OCI-LY3 (cell line): Measurements from ENCODE around the gene SSC5D.

ENCODE experiments used
- H2AFZ ChIP-seq: fragments of 200-600, 300-600 bp; shearing (Covaris generic); 2 replicates; pipeline ENCODE4 v1.6.0; 2014; ENCODE audit warnings: antibody characterized with exemption, low read depth, low read length
- H3K27ac ChIP-seq: fragments of 200-600, 300-600 bp; sonication (generic); 2 replicates; pipeline ENCODE4 v1.5.1; 2014; ENCODE audit warnings: mild to moderate bottlenecking, low read length, moderate library complexity, mixed read lengths
- H3K27me3 ChIP-seq: fragments of 200-600, 300-600 bp; sonication (generic); 2 replicates; pipeline ENCODE4 v1.6.1; 2014; ENCODE audit warnings: low read depth, low read length, mixed read lengths
- H3K36me3 ChIP-seq: fragments of 200-600, 300-600 bp; sonication (generic); replicated peaks from 2 replicates; pipeline ENCODE3; 2014; ENCODE audit warnings: low read depth, low read length, mixed read lengths
- H3K4me1 ChIP-seq: fragments of 300-600, 200-600 bp; sonication (generic); 2 replicates; pipeline ENCODE4 v1.6.1; 2014; ENCODE audit warnings: low read length, mixed read lengths
- H3K4me2 ChIP-seq: fragments of 200-600, 300-600 bp; sonication (generic); 2 replicates; pipeline ENCODE4 v1.6.1; 2014; ENCODE audit warnings: low read length, mixed read lengths
- H3K4me3 ChIP-seq: fragments of 300-600, 200-600 bp; sonication (generic); 2 replicates; pipeline ENCODE4 v1.5.1; 2014; ENCODE audit warnings: antibody characterized with exemption, mild to moderate bottlenecking, low read length, moderate library complexity
- H3K79me2 ChIP-seq: fragments of 300-600, 200-600 bp; shearing (Covaris generic); 2 replicates; pipeline ENCODE4 v1.6.1; 2014; ENCODE audit warnings: mild to moderate bottlenecking, low read length, mixed read lengths
- H3K9ac ChIP-seq: fragments of 300-600, 200-600 bp; shearing (Covaris generic); 2 replicates; pipeline ENCODE4 v1.6.0; 2014; ENCODE audit warnings: mild to moderate bottlenecking, low read length, moderate library complexity
- H3K9me3 ChIP-seq: fragments of 200-600, 300-600 bp; shearing (Covaris generic); 2 replicates; pipeline ENCODE4 v1.6.1; 2014; ENCODE audit warnings: low read length, mixed read lengths; ENCODE audit not compliant: insufficient read depth
- H4K20me1 ChIP-seq: fragments of 200-600, 300-600 bp; sonication (generic); 2 replicates; pipeline ENCODE4 v1.6.1; 2016; ENCODE audit warnings: low read length, mixed read lengths; ENCODE audit not compliant: insufficient read depth
- CTCF ChIP-seq: fragments of 200-600, 300-600 bp; sonication (generic); IDR thresholded peaks from 2 replicates; pipeline ENCODE4 v1.5.1; 2014; ENCODE audit warnings: antibody characterized with exemption, low read length, low read depth
- EZH2phosphoT487 ChIP-seq: fragments of 200-600 bp; shearing (Covaris generic); IDR thresholded peaks from 2 replicates; pipeline ENCODE4 v1.6.1; 2018; ENCODE audit warnings: antibody characterized with exemption, mixed run types, low read depth

The SSC5D gene

GRCh38 chr19:55550321-55550650 lies 62.0 kb downstream of the SSC5D start:
- H3K36me3 ChIP-seq: no peaks in the 10 kb centered on the region
- TF ChIP-seq CTCF: no peak
- TF ChIP-seq EZH2phosphoT487: no peak
- H3K4me1 ChIP-seq: peaks cover 10% of the 10 kb centered on the region; the same call in 1 of the 2 replicates
- H3K4me2 ChIP-seq: peak overlapping the region; percentile 66
- peak overlapping the region; percentile 71 for H3K4me3 ChIP-seq
- H3K27me3 ChIP-seq: peaks cover 10% of the 10 kb centered on the region; the same call in 1 of the 2 replicates
- H4K20me1 ChIP-seq: no peaks in the 10 kb centered on the region
- peak overlapping the region; percentile 85 for H2AFZ ChIP-seq
- no peak overlapping the region for H3K27ac ChIP-seq
- no peaks in the 10 kb centered on the region for H3K79me2 ChIP-seq
- no peak overlapping the region for H3K9ac ChIP-seq
- no peaks in the 10 kb centered on the region for H3K9me3 ChIP-seq

- H3K27ac ChIP-seq: no peak overlapping the region
- H3K9me3 ChIP-seq: no peaks in the 10 kb centered on the region
- no peak overlapping the region for H3K4me3 ChIP-seq
- no peak overlapping the region for H3K9ac ChIP-seq
- no peak overlapping the region for H3K4me2 ChIP-seq
- peaks cover 10% of the 10 kb centered on the region; the same call in 1 of the 2 replicates for H3K4me1 ChIP-seq
- H4K20me1 ChIP-seq: no peaks in the 10 kb centered on the region
- H3K79me2 ChIP-seq: no peaks in the 10 kb centered on the region
- H3K27me3 ChIP-seq: peaks cover 10% of the 10 kb centered on the region; the same call in 1 of the 2 replicates
- no peak for TF ChIP-seq CTCF
- TF ChIP-seq EZH2phosphoT487: no peak
- H2AFZ ChIP-seq: no peak overlapping the region
- H3K36me3 ChIP-seq: no peaks in the 10 kb centered on the region
These were observed 64.0 kb downstream of the SSC5D start for GRCh38 chr19:55552206-55552605.

- no peaks in the 10 kb centered on the region for H3K36me3 ChIP-seq
- H4K20me1 ChIP-seq: no peaks in the 10 kb centered on the region
- H3K9ac ChIP-seq: no peak overlapping the region
- H3K4me1 ChIP-seq: peaks cover 10% of the 10 kb centered on the region; the same call in 1 of the 2 replicates
- TF ChIP-seq EZH2phosphoT487 (no peak), CTCF (no peak)
- H3K79me2 ChIP-seq: no peaks in the 10 kb centered on the region
- no peaks in the 10 kb centered on the region for H3K9me3 ChIP-seq
- H3K27ac ChIP-seq: no peak overlapping the region
- H3K27me3 ChIP-seq: peaks cover 10% of the 10 kb centered on the region; the same call in 1 of the 2 replicates
- H2AFZ ChIP-seq: no peak overlapping the region
- no peak overlapping the region for H3K4me3 ChIP-seq
- H3K4me2 ChIP-seq: no peak overlapping the region
These were observed 64.4 kb downstream of the SSC5D start for GRCh38 chr19:55552620-55553019.

- no peaks in the 10 kb centered on the region for H3K9me3 ChIP-seq
- no peak overlapping the region for H3K9ac ChIP-seq
- no peak overlapping the region for H3K4me3 ChIP-seq
- no peaks in the 10 kb centered on the region for H4K20me1 ChIP-seq
- no peaks in the 10 kb centered on the region for H3K36me3 ChIP-seq
- no peak overlapping the region for H2AFZ ChIP-seq
- no peak overlapping the region for H3K27ac ChIP-seq
- no peaks in the 10 kb centered on the region for H3K79me2 ChIP-seq
- H3K27me3 ChIP-seq: peaks cover 10% of the 10 kb centered on the region; the same call in 1 of the 2 replicates
- H3K4me1 ChIP-seq: peaks cover 10% of the 10 kb centered on the region; the same call in 1 of the 2 replicates
- TF ChIP-seq EZH2phosphoT487 (no peak), CTCF (no peak)
- H3K4me2 ChIP-seq: no peak overlapping the region
These were observed 65.3 kb downstream of the SSC5D start for GRCh38 chr19:55553217-55554182.
